HG02885 (cell line): ENCODE measurements around the gene PRELID3B.

Source experiments
- ATAC-seq: cut with Tn5 transposase; IDR thresholded peaks from one replicate; pipeline ENCODE4 v1.9.1; 2021; ENCODE audit warnings: mild to moderate bottlenecking; ENCODE audit not compliant: unreplicated experiment, poor library complexity

PRELID3B gene

DNA sequence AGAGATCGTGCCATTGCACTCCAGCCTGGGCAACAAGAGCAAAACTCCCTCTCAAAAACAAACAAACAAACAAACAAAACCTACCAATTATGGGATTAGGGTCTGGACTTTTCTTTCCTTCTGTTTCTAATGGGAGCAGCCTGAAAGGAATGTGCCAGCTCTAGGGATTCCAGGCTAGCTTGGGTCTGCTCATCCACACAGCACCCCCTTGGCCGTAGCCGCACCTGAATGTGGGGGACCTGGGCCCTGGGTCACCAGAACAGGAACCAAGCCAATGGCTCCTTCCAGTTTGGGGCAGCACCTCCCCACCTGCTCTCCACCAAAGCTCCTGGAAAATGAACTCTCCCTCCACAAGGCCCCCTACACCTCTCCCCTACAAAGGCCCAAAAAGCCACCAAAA is 42.3 kb downstream of the PRELID3B start:
- ATAC-seq: no peak

DNA sequence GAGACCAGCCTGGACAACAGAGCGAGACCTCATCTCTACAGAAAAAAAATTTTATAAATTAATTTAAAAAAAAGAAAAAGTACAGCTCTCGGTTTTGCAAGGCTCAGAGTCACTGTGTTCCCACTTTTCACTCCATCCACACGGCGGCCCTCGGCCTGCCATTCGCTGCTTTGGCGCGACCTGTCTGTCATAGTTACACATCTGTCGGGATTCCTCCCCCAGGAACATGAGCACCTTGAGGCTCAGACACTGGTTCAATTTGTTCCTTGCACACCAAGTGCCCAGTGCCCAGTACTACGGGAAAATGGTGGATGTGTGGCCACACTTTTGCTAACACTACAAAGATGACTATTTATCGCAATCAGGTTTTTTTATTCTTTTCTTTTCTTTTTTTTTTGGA is 43.9 kb downstream of the PRELID3B start:
- ATAC-seq: no peak

DNA sequence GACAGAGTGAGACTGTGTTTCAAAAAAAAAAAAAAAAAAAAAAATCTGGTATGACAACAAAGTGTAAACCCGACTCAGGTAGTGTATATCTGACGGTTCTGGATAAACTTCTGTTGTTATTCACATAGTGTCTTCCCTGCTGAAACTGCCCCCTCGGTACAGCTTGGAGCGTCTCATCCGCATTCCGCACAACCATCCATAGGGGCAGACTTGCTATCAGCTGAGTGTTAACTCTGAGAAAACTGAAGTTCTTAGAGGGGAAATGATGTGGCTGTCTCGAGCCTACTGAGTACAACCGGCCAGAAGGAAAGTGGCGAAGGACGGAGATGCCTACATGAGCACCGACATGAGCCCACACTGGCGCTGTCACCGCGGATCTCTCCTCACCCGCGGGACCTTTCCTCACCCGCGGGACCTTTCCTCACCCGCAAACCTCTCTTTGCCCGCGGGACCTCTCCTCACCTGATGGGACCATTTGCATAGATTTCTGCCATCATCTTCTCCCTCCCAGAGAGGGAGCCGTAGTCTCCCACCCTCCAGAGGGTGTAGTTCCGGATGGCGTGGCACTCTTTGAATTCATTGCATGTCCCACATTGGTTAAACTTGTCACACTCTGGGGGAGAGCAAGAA is 45.3 kb downstream of the PRELID3B start:
- no peak for ATAC-seq

DNA sequence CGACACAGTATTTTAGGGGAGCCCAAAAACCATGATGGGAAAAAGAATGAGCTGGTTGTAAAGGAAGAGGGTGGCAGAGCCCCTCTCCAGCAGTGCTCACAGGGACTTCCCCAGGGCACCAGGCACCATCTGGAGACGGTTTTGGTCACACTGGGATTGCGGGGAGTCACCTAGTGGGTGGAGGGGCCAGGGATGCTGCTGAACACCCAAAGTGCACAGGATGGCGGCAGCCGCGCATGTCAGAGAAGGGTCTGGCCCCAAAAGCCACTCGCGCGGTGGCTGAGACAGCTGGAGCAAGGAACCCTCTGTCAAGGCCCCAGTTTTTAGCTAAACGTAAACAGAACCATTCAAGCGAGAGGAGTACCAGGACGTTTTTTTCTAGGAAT is 46.4 kb downstream of the PRELID3B start:
- no peak for ATAC-seq

DNA sequence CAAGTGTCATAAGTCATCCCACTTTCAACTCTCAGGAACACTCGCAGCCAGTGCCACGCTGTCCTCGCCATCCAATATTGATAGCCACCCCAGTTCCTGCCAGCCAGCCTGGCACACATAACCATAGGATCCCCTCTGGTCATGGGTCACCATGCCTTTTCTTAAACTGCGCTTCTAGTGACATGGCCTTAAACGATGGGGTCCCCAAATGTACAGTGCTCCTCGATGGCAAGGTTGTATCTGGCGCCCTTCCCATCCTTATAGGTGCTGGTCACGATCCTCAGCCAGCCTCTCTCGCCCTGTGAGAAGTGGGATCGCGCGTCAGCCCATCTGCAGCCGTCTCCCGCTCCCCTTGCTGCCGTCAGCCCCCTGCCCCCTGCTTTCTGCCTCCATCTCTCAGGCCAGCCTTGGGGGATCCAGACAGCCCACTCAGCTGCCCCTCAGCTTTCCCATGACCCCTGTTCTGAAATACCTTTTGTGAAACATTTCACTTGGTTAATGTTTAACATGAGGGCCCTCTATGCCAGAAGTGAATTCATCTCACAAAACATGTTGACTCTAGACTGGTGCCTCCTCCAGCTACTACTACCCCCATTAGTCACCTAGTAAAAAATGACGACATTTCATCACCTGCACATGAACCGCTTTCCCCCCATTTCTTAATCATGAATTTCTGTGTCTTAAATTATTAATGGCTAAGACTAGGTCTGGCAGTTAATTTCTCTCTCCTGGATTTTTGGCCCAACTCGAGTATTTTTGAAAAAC is 46.9 kb downstream of the PRELID3B start:
- ATAC-seq: no peak

DNA sequence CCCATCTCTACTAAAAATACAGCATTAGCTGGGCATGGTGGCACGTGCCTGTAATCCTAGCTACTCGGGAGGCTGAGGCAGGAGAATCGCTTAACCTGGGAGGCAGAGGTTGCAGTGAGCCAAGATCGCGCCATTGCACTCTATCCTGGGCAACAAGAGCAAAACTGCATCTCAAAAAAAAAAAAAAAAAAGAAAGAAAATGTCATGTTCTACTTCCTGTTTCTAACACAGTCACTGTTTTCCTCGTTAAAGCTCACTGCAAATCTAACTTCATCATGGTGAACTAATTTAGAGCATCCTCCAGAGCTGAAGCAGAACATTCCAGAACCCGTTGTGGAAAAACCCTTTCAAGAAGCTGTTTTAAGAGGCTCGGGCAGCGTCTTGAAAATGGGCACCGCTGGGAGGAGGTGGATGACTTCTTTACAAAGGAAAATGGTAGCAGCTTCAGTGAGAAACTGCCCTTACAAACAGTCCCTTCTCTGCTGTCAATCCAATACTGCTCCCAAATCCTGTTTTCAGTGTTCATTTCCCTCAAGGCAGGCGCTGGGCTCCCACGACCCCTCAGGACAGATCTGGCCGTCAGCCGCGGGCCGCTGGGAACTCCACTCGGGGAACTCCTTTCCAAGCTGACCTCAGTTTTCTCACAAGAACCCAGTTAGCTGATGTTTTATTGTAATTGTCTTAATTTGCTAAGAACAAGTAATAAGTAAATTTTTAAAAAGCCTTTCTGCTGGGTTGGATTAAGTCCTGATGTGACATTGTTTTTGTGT is 48.0 kb downstream of the PRELID3B start:
- ATAC-seq: no peak

DNA sequence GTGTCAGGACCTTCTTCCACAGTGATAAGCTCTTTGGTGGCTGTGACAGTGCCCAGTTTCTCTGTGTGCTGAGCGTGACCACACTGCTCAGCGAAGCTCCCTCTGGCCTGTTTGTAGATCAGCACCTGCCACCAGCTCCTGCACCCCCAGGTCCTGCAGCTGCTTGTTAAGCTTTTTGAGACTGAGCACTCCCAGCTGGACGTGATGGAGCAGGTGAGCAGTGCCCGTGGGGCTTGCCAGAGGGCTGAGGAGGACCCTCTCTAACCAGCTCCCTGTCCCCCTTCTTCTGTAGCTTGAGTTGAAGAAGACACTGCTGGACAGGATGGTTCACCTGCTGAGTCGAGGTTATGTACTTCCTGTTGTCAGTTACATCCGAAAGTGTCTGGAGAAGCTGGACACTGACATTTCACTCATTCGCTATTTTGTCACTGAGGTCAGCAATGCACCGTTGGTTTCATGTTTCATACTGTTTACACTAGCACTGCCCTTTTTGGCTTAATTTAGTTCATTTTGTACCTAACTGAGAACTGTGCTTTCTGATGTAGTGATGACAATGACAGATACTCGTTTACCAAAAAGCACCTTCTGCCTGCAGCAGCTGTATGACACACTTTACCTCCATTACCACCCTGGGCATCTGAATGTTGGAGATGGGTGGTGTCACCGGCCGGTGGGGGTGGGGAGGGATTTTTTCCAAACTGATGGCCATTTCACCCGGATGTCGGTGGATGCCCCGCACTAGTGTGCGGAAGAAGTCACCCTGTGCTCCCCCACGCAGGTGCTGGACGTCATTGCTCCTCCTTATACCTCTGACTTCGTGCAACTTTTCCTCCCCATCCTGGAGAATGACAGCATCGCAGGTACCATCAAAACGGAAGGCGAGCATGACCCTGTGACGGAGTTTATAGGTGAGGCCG is 49.0 kb downstream of the PRELID3B start:
- ATAC-seq: no peak

DNA sequence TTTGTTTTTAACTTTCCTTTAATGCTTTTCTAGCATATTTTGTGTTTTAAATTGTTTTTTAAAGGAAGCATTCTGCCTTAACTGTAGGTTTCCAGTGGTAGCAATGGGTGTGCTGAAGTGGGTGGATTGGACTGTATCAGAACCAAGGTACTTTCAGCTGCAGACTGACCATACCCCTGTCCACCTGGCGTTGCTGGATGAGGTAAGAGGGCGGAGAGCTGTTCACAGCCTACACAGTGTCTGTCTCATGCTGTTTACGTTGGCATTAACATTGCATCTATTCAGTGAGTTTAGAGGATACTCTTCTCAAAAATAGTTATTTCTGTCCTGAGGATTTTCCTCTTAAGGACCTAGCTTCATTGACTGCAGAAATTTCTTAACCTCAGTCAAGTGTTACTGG is 49.7 kb downstream of the PRELID3B start:
- ATAC-seq: no peak

DNA sequence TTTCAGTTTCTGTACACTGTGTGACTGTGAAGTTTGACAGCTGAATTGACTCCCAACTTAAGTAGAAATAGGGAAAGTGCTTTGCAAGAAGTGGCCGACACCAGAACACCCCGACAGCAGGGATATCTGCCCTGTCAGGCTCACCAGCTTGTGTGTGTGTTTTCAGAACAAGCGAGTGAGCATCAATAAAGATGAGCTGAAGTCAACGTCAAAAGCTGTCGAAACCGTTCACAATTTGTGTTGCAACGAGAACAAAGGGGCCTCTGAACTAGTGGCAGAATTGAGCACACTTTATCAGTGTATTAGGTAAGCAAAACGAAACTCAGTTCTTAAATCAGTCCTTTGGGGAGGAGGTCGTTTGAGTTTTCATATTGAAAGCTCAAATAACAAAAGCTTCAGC is 50.9 kb downstream of the PRELID3B start:
- no peak for ATAC-seq

DNA sequence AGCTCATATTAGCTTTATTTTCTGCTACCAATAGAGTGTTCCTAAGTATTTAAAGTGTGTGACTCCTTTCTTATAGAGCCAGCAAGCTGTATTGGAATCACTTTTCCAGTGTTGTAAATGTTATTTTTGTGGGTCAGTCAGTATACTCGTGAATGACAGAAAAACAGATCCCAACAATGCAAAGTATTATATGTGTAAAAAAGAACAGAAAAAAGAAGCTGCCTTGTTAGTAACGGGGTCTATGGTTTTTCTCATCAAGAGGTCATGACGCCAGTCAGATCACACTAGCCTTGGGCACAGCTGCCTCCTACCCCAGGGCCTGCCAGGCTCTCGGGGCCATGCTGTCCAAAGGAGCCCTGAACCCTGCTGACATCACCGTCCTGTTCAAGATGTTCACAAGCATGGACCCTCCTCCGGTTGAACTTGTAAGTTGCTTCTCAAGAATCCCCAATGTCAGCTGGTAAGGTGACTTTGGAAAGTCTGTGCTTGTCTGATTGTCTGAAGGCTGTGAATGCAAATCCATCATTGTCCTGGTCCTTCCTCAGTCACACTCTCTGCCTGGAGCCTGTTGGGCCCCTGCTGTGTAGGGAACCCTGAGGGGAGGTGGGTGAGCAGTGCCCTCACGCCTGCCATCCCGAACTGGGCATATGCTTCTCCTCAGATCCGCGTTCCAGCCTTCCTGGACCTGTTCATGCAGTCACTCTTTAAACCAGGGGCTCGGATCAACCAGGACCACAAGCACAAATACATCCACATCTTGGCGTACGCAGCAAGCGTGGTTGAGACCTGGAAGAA is 51.7 kb downstream of the PRELID3B start:
- no peak for ATAC-seq

DNA sequence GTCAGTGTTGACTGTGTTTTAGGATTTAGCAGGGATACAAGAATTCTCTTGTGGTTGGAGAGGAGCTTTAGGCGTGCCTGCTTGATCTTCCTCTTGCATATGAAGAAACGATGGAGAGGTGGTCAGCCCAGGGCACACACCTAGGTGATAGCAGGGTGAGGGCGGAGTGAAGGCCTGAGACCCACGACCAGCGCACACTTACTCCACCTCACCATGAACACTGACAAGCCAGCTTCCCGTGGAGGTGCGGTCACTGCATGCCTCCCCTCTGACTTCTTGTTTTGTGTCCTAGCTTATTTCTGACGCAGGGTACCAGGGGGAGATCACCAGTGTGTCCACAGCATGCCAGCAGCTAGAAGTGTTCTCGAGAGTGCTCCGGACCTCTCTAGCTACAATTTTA is 53.4 kb downstream of the PRELID3B start:
- ATAC-seq: no peak

DNA sequence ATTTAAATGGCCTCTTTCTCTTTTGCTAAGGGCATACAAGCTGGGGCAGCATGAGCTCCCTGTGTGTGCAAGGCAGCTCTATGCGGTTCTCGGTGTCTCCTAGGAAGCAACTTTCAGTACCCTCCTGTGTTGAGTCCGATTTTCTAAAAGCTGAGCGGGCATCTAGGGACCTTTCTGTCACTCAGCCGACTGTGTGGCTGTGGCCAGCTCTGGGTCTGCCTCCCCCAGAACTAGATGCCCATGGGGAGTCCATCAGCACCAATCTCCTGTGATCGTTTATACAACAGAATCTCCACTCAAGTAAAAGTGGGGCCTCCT is 54.1 kb downstream of the PRELID3B start:
- ATAC-seq: no peak

DNA sequence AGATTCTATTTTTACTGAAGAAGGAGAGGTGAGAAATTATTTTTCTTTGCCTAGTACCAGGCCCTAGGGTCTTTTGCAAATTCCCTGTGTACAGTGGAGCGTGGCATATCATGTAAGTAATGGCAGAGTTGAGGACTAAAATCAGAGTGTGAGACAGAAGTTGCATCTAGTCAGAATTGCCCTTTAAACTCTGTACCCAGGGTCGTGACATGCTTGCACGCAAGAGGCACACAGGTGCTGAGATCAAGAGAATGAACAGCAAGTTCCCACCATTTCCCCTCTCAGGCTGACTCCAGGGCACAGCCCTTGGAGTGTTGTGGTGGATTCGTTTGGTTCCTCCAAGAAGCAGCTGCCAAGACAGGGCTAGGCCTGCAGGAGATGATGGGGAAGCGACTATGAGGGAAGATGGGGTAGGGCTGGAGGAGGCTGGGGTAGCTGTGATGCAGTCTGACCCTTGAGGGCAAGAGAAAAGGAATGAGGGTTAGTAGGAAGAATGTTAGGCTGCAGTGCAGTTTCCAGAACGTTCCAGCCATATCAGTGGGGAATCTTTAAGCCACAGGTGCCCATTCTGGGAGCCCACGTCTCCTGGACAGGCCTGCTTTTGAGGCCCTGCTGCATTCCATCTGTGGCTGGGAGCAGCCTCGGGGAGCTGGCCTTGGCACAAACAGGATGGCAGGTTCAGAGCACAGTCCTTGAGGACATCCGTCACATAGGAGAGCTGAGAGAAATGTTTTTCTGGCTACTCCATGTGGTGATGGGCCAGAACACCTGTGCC is 54.6 kb downstream of the PRELID3B start:
- ATAC-seq: no peak

DNA sequence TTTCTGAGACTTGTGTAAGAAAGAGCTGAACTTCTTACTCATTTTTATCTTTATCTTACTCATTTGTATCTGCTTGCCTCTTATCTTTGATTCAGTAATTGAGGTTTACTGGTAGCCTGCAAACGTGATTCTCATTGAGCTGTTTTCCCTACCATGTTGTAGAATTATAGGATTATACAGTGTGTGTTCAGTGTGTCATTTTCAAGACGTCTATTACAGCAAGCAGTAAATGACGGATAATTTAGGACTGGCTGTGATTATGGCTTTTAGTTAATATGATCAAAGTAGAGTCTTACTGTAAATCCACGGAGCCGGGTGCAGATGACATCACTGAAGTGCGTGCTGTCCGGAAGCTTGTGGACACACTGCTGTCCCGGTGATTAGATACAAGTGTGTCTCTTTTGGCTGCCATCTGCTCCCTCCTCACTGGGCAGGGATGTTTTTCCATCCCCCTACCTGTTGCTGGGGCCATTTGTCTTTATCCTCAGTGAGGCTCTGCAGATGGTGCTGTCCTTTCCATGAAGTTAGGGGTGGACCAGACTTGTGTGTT is 55.5 kb downstream of the PRELID3B start:
- ATAC-seq: no peak

DNA sequence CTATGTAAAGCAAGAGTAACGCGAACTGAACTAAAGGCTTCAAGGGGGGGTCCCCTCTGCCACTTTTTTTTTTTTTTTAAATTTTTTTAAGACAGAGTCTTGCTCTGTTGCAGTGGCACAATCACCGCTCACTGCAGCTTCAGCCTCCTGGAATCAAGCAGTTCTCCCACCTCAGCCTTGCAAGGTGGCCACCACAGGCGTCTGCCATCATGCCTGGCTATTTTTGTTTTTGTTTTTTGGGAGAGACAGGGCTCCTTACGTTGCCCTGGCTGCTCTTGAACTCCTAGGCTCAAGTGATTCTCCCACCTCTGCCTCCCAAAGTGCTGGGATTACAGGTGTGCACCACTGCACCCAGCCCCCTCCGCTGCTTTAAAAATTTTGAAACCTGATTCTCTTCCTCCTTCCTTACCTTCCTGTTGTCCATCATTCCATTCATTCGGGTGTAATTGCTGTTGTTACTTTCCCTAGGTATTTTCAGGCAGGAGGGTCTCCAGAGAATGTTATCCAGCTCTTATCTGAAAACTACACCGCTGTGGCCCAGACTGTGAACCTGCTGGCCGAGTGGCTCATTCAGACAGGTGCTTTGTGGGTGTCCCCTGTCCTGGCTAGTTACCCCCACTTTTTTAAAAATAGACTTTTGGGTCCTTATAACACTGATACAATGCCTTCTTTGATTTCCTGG is 56.2 kb downstream of the PRELID3B start:
- ATAC-seq: no peak

DNA sequence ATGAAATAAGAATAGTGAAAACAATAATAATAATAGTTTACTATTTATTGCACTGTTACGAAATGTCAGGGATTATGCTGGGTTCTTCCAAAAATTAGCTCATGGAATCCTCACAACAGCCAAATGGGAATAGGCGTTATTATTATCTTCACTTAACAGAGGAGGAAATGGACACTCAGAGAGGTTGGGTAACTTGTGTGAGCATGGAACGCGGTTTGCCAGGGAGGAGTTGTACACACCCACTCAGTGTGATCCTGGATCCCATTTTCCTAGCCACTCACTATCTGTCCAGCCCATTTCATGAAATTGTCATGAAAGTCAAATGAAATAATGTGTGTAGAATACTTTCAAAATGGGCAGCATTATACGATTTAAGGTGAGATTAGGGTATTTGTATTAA is 56.9 kb downstream of the PRELID3B start:
- ATAC-seq: no peak

DNA sequence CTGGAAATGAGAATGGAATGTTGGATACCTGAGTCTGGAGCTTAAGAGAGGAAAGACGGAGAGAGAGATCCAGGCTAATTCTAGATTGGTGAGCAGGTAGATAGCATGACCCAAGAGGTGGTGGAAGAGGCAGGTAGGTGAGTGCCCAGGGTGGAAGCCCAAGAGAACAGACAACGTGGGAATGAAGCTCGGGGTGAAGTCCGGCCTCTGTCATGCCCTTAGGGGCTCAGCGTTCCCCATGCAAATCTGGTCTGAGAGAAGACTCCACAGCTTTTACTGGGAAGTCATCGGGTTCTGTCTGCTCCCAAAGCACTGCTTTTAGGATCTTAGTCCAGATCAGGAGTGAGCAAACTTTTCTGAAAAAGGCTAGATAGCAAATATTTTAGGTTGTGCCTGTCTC is 57.9 kb downstream of the PRELID3B start:
- no peak for ATAC-seq
